Choroid plexus epithelial cell (primary cell): ENCODE data around the gene CAPSL.

Source experiments
- DNase-seq: peaks from one replicate; pipeline ENCODE4 v3.0.0-alpha.2; 2010; ENCODE audit warnings: low read depth
- H3K4me3 ChIP-seq: 2 replicates; pipeline ENCODE4 v1.5.1; 2011; ENCODE audit warnings: low read depth, mild to moderate bottlenecking, control low read depth, low read length, moderate library complexity
- CTCF ChIP-seq: conservative IDR thresholded peaks from 2 replicates; pipeline ENCODE4 v1.5.1; 2011; ENCODE audit warnings: low read depth, mild to moderate bottlenecking, control low read depth, inconsistent platforms, low read length, moderate library complexity

CAPSL gene

GRCh38 chr5:35877655-35878054 lies 60.8 kb downstream of the CAPSL start:
- peak; percentile 31 for DNase-seq
- no peak for TF ChIP-seq CTCF
- H3K4me3 ChIP-seq = no peak overlapping the region

- no peak for DNase-seq
Observed at GRCh38 chr5:35876922-35877321, 61.5 kb downstream of the CAPSL start.

GRCh38 chr5:35876454-35876853 lies 62.0 kb downstream of the CAPSL start:
- no peak for DNase-seq
- no peak overlapping the region for H3K4me3 ChIP-seq
- no peak for TF ChIP-seq CTCF

More at GRCh38 chr5:35876922-35877321, 61.5 kb downstream of the CAPSL start:
- no peak for TF ChIP-seq CTCF
- no peak overlapping the region for H3K4me3 ChIP-seq

GRCh38 chr5:35870605-35871004 lies 67.8 kb downstream of the CAPSL start:
- no peak for DNase-seq
- TF ChIP-seq CTCF = no peak
- no peak overlapping the region for H3K4me3 ChIP-seq

- DNase-seq = no peak
- H3K4me3 ChIP-seq = no peak overlapping the region
- TF ChIP-seq CTCF = no peak
Observed at GRCh38 chr5:35869685-35870277, 68.6 kb downstream of the CAPSL start.

- no peak for TF ChIP-seq CTCF
- DNase-seq = no peak
- H3K4me3 ChIP-seq = no peak overlapping the region
Observed at GRCh38 chr5:35867998-35868397, 70.4 kb downstream of the CAPSL start.

- DNase-seq = no peak
- TF ChIP-seq CTCF = no peak
- H3K4me3 ChIP-seq = no peak overlapping the region
Observed at GRCh38 chr5:35863159-35863558, 75.3 kb downstream of the CAPSL start.
